CD4-positive, alpha-beta memory T cell (primary cell): ENCODE data around the gene ZC3H13. TPM values are rescaled to one million over a fixed set of nuclear protein-coding genes. Genes with fewer than 3 reads are reported as not detected.

Source experiments
- CTCF ChIA-PET: fragments of 350-600 bp; sonication (Branson Sonifier 250); formaldehyde crosslinking; loops from one replicate; lab custom pipeline; 2021; ENCODE audit warnings: inconsistent platforms; ENCODE audit not compliant: partially characterized antibody; lab: Charles Lee
- POLR2A ChIA-PET: fragments of 350-600 bp; sonication (Branson Sonifier 250); formaldehyde crosslinking; loops from one replicate; lab custom pipeline; 2021; ENCODE audit not compliant: partially characterized antibody; lab: Charles Lee
- DNase-seq, 5 donors: peaks; one replicate each; pipeline versions ENCODE4 v3.0.0 to v3.0.0-alpha.2; 2020 to 2022; ENCODE audit warnings: mixed read lengths in 1 of 5
- H3K27ac ChIP-seq: one replicate; pipeline ENCODE4 v1.7.0; 2013; ENCODE audit warnings: low read depth, low read length
- H3K27me3 ChIP-seq: 2 replicates; pipeline ENCODE4 v1.7.0; 2013; ENCODE audit warnings: mild to moderate bottlenecking, low read length, moderate library complexity; ENCODE audit not compliant: insufficient read depth
- H3K36me3 ChIP-seq: 2 replicates; pipeline ENCODE4 v1.7.0; 2013; ENCODE audit warnings: mild to moderate bottlenecking, low read length, moderate library complexity; ENCODE audit not compliant: insufficient read depth
- H3K4me1 ChIP-seq: 2 replicates; pipeline ENCODE4 v1.7.0; 2013; ENCODE audit warnings: mild to moderate bottlenecking, low read length, moderate library complexity; ENCODE audit not compliant: insufficient read depth
- H3K4me3 ChIP-seq, 2 donors: one replicate each; pipeline ENCODE4 v1.7.0; 2013; ENCODE audit warnings: low read length in 2 of 2, mild to moderate bottlenecking in 1 of 2
- H3K9me3 ChIP-seq, 2 donors: one replicate each; pipeline ENCODE4 v1.7.0; 2013; ENCODE audit warnings: low read length in 2 of 2, control low read depth in 1 of 2; ENCODE audit not compliant: control insufficient read depth in 1 of 2
- H3K27ac Mint-ChIP-seq, 7 donors: one replicate each; pipeline ENCODE4 v1.8.0; 2020 to 2021; ENCODE audit warnings: mixed read lengths in 7 of 7, mild to moderate bottlenecking in 6 of 7, inconsistent platforms in 3 of 7, moderate library complexity in 3 of 7
- H3K27me3 Mint-ChIP-seq, 2 donors: one replicate each; pipeline ENCODE4 v1.8.0; 2020 to 2021; ENCODE audit warnings: mixed read lengths in 2 of 2
- H3K36me3 Mint-ChIP-seq, 2 donors: one replicate each; pipeline ENCODE4 v1.8.0; 2020 to 2021; ENCODE audit warnings: mixed read lengths in 2 of 2, inconsistent platforms in 1 of 2, mild to moderate bottlenecking in 1 of 2
- H3K4me1 Mint-ChIP-seq, 4 donors: one replicate each; pipeline ENCODE4 v1.8.0; 2020 to 2021; ENCODE audit warnings: mixed read lengths in 4 of 4, mild to moderate bottlenecking in 1 of 4
- H3K4me3 Mint-ChIP-seq, 8 donors: one replicate each; pipeline ENCODE4 v1.8.0; 2020 to 2021; ENCODE audit warnings: mixed read lengths in 8 of 8, mild to moderate bottlenecking in 7 of 8, moderate library complexity in 6 of 8, inconsistent platforms in 3 of 8
- H3K9me3 Mint-ChIP-seq, 8 donors: one replicate each; pipeline ENCODE4 v1.8.0; 2020 to 2021; ENCODE audit warnings: mixed read lengths in 8 of 8, mild to moderate bottlenecking in 5 of 8, inconsistent platforms in 3 of 8, moderate library complexity in 1 of 8
- intact Hi-C: fragments of 100-400 bp; cut with micrococcal nuclease; formaldehyde crosslinking; loops from one replicate; pipeline ENCODE4 v1.15.1; 2023
- polyA plus RNA-seq, 2 donors: library from polyadenylated mRNA; unstranded; fragments of 300-500 nt; fragmentation: Illumina TruSeq; gene quantifications; one replicate each; pipeline ENCODE4 v1.2.3, GENCODE V29; 2021
- total RNA-seq, 2 experiments: library from RNA; stranded (reverse); gene quantifications; one replicate each; pipeline ENCODE4 v1.2.3, GENCODE V29; 2021

Gene ZC3H13
- total and polyA plus RNA-seq, 4 experiments from 2014 or later: 10.8 to 65.5 (median 58.6) TPM

DNA sequence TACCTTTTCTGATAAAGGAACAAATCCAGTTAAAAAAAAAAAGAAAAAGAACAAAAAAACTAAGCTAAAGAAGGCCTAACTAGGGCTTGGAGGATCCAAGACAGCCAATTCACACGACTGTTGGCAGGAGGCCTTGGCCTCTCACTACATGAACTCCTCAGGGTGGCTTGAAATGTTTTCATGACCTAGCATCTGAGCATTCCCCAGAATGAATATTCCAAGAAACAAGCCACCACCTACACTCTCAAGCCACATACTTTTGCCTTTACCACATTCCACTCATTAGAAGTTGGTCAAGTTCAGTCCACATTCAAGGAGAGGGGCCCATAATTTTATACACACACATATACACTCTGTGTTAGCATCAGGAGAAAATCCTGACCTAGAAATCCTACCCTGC is 103.4 kb downstream of the ZC3H13 start:
- CTCF ChIA-PET: no interaction called here
- H3K27ac Mint-ChIP-seq: no peak overlapping the region
- intact Hi-C loops: no loop called here

DNA sequence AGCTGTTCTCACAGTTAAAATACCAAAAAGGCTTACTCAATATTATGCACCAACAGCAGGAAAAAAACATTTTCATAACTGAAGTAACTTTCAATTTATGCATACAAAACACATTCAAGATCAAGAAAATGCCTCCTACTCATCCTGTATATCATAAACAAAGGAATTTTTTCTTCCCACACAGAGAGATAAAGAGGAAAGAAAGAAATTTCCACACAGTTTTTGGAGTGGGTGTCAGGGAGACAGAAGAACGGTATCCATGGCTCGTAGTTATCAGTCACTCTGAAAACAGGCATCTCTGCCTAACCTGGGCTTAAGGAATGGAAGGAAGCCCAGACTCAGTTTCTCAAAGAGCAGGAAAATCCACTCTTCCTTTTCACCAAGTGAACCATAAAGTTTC is 108.6 kb downstream of the ZC3H13 start:
- Histone ChIP-seq H3K4me3 (no peak overlapping the region), H3K9me3 (no peaks in the 10 kb centered on the region), H3K27ac (no peak overlapping the region), H3K4me1 (no peaks in the 10 kb centered on the region), H3K27me3 (no peaks in the 10 kb centered on the region), H3K36me3 (no peaks in the 10 kb centered on the region)
- Mint-ChIP-seq H3K4me1 (no peaks in the 10 kb centered on the region), H3K4me3 (no peak overlapping the region), H3K36me3 (no peaks in the 10 kb centered on the region), H3K9me3 (no peaks in the 10 kb centered on the region), H3K27ac (no peak overlapping the region), H3K27me3 (peaks cover 2 to 5% of the 10 kb centered on the region in 2 donors)
- DNase-seq: no peak
- intact Hi-C loops: no loop called here
- CTCF ChIA-PET: no interaction called here
- POLR2A ChIA-PET: no interaction called here

More for the DNA sequence above, 103.4 kb downstream of the ZC3H13 start:
- Histone ChIP-seq H3K9me3 (no peaks in the 10 kb centered on the region), H3K27ac (no peak overlapping the region), H3K27me3 (no peaks in the 10 kb centered on the region), H3K4me1 (no peaks in the 10 kb centered on the region), H3K36me3 (no peaks in the 10 kb centered on the region), H3K4me3 (no peak overlapping the region)
- POLR2A ChIA-PET: interaction anchor here (0.6 to 1.2 kb wide), 2 partner anchors 8 to 142 kb away, joined by 3 read pairs; no protein-coding TSS in a partner anchor
- Mint-ChIP-seq H3K36me3 (no peaks in the 10 kb centered on the region), H3K27me3 (no peaks in the 10 kb centered on the region), H3K4me3 (no peak overlapping the region), H3K9me3 (no peaks in the 10 kb centered on the region), H3K4me1 (peaks cover 0 to 3% (median 0%) of the 10 kb centered on the region in 4 donors)
- DNase-seq: no peak

DNA sequence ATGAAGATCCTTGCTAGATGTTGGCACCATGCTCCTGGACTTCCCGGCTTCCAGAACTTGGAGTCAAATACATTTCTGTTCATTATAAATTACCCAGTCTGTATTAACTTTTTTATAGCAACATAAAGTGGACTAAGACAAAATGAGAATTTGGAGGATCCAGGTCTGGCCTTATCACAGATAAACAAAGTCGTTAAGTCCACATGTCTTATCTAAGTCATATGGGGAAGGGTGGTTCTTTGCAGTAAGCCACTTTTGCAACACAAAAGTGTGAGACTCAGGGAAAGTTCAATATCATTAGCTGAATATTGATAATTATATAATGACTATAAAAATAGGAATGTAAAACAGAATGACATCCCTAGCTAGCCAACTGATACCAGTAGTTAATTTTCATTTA is 109.4 kb downstream of the ZC3H13 start:
- H3K4me3 Mint-ChIP-seq: no peak overlapping the region
- Histone ChIP-seq H3K27ac (no peak overlapping the region), H3K9me3 (no peaks in the 10 kb centered on the region), H3K4me1 (no peaks in the 10 kb centered on the region), H3K4me3 (no peak overlapping the region), H3K27me3 (no peaks in the 10 kb centered on the region), H3K36me3 (no peaks in the 10 kb centered on the region)
- H3K4me1 Mint-ChIP-seq: peaks cover 0 to 2% (median 0%) of the 10 kb centered on the region in 4 donors
- ChIA-PET CTCF (no interaction called here), POLR2A (no interaction called here)
- intact Hi-C loops: no loop called here
- no peaks in the 10 kb centered on the region for H3K9me3 Mint-ChIP-seq
- no peak overlapping the region for H3K27ac Mint-ChIP-seq
- DNase-seq: no peak
- H3K27me3 Mint-ChIP-seq: peaks cover 2 to 5% of the 10 kb centered on the region in 2 donors
- H3K36me3 Mint-ChIP-seq: no peaks in the 10 kb centered on the region

DNA sequence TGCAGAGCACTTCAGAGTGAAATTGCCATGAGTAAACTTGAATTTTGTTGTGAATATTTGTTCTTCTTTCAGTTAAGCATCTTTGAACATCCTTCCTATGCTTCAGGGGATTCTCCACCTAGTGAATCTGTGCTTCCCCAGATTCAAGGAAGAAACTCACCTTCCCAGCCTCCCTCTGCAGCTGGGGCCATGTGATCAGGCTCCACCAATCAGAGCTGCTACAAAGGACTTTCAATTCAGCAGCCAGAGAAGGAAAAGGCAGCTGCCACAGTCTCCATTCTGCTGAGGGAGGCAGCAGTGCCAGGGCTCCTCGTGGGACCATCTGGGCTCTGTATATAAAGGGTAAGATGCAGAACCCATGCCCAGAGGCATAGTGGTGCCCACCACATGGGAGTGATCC is 111.3 kb downstream of the ZC3H13 start:
- H3K27ac Mint-ChIP-seq: no peak overlapping the region

DNA sequence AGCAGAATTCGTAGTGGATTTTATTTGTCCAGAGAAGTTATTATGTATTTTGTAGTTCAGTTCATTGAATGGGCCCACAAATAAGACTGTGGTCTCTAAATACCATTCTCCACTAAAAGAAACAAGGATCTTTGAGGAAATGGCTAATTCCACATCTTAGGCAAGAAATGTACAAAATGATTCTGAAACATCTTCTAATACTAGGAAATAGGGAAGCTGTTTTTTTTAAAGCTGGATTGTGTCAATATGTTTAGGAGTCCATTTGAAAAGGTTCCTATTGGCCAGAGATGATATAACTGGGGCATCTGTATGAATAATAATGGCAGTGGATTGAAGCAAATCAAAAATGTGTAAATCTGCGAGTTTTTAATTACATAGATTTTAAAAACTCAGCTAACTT is 112.5 kb downstream of the ZC3H13 start:
- Mint-ChIP-seq H3K4me1 (peaks cover 0 to 2% (median 0%) of the 10 kb centered on the region in 4 donors), H3K9me3 (no peaks in the 10 kb centered on the region), H3K27ac (no peak overlapping the region), H3K27me3 (peaks cover 5% of the 10 kb centered on the region in 2 donors), H3K4me3 (no peak overlapping the region), H3K36me3 (no peaks in the 10 kb centered on the region)
- no peak for DNase-seq
- CTCF ChIA-PET: no interaction called here
- no peaks in the 10 kb centered on the region for H3K36me3 ChIP-seq
- POLR2A ChIA-PET: no interaction called here
- no peaks in the 10 kb centered on the region for H3K4me1 ChIP-seq
- no peaks in the 10 kb centered on the region for H3K27me3 ChIP-seq
- intact Hi-C loops: no loop called here
- no peak overlapping the region for H3K4me3 ChIP-seq
- no peak overlapping the region for H3K27ac ChIP-seq
- H3K9me3 ChIP-seq: no peaks in the 10 kb centered on the region

More for the DNA sequence above, 111.3 kb downstream of the ZC3H13 start:
- Mint-ChIP-seq H3K4me3 (no peak overlapping the region), H3K36me3 (no peaks in the 10 kb centered on the region), H3K27me3 (peaks cover 2 to 5% of the 10 kb centered on the region in 2 donors), H3K9me3 (no peaks in the 10 kb centered on the region), H3K4me1 (peaks cover 0 to 2% (median 0%) of the 10 kb centered on the region in 4 donors)
- no peak for DNase-seq
- H3K4me1 ChIP-seq: no peaks in the 10 kb centered on the region
- no peaks in the 10 kb centered on the region for H3K9me3 ChIP-seq
- no peaks in the 10 kb centered on the region for H3K27me3 ChIP-seq
- intact Hi-C loops: no loop called here
- ChIA-PET POLR2A (no interaction called here), CTCF (no interaction called here)
- no peaks in the 10 kb centered on the region for H3K36me3 ChIP-seq
- no peak overlapping the region for H3K27ac ChIP-seq
- no peak overlapping the region for H3K4me3 ChIP-seq

DNA sequence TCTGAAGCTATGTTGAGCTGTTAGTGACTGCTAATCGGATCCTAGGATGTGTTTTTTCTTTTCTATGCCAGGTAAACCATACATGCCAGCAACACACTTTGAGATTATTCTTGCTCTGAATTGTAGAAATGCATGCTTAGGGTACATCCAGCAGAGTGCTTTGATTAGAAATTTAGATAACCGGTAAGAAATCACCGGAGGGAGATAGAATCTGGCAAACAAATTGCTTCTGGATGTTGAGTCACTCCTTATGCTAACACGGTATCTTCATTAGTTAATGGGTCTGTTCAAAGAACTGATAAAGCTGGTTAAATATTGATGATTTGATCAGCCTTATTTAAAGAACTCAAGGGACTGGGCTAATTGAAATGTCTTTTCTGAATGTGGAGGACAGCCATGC is 115.9 kb downstream of the ZC3H13 start:
- Histone ChIP-seq H3K4me3 (no peak overlapping the region), H3K9me3 (no peaks in the 10 kb centered on the region), H3K4me1 (no peaks in the 10 kb centered on the region), H3K27me3 (no peaks in the 10 kb centered on the region), H3K36me3 (no peaks in the 10 kb centered on the region), H3K27ac (no peak overlapping the region)
- Mint-ChIP-seq H3K4me1 (peaks cover 0 to 2% (median 0%) of the 10 kb centered on the region in 4 donors), H3K36me3 (no peaks in the 10 kb centered on the region), H3K27me3 (peaks cover 6 to 13% of the 10 kb centered on the region in 2 donors), H3K4me3 (no peak overlapping the region), H3K27ac (no peak overlapping the region), H3K9me3 (no peaks in the 10 kb centered on the region)
- DNase-seq: no peak
- ChIA-PET POLR2A (no interaction called here), CTCF (no interaction called here)
- intact Hi-C loops: no loop called here

DNA sequence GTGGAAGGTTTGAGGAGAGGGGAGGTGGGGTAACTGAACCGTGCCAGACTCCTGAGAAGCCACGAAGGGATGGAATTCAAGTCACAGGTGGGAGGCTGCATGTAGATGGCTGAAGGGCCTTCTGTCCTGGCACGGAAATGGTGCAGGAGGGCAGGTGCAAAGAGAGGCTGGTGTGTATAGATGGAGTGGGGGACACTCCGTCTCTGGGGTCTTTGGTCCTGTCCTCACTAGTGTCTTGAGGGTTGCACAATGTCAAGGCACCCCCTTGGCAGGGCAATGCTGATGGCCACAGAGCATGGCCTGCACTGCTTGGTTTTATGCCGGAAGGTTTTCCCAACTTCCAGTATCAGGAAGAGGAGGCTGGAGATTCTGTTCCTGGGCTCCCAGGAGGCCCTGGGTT is 118.3 kb downstream of the ZC3H13 start:
- POLR2A ChIA-PET: no interaction called here
- CTCF ChIA-PET: no interaction called here

More for the DNA sequence above, 118.3 kb downstream of the ZC3H13 start:
- Mint-ChIP-seq H3K9me3 (no peaks in the 10 kb centered on the region), H3K4me3 (no peak overlapping the region), H3K36me3 (no peaks in the 10 kb centered on the region), H3K27me3 (peaks cover 6 to 15% of the 10 kb centered on the region in 2 donors), H3K27ac (peak overlapping the region in 1 of 7 donors; percentile 4), H3K4me1 (peaks cover 0 to 2% (median 0%) of the 10 kb centered on the region in 4 donors)
- Histone ChIP-seq H3K27ac (no peak overlapping the region), H3K9me3 (no peaks in the 10 kb centered on the region), H3K4me3 (no peak overlapping the region), H3K36me3 (no peaks in the 10 kb centered on the region), H3K27me3 (no peaks in the 10 kb centered on the region), H3K4me1 (no peaks in the 10 kb centered on the region)
- DNase-seq: no peak
- intact Hi-C loops: no loop called here
